Prostate gland (tissue), 2 donors: ENCODE data around the gene GLI2.

Experiments used
- POLR2A ChIP-seq: fragments of 450-650 bp; IDR thresholded peaks from one replicate; pipeline ENCODE4 v1.6.1; 2016; ENCODE audit warnings: antibody characterized with exemption, mild to moderate bottlenecking
- TF ChIP-seq, protein P1 (sequence below), 4 experiments: fragments of 200-600 bp in 2 of 4; fragments of 450-650 bp in 2 of 4; sonication (generic) in 2 of 4; IDR thresholded peaks; 1 replicate in 3 of 4; 2 replicates in 1 of 4; pipeline ENCODE4 v1.5.1; 2016 to 2019; ENCODE audit warnings: antibody characterized with exemption in 4 of 4, mild to moderate bottlenecking in 2 of 4, moderate library complexity in 2 of 4

DNA sequence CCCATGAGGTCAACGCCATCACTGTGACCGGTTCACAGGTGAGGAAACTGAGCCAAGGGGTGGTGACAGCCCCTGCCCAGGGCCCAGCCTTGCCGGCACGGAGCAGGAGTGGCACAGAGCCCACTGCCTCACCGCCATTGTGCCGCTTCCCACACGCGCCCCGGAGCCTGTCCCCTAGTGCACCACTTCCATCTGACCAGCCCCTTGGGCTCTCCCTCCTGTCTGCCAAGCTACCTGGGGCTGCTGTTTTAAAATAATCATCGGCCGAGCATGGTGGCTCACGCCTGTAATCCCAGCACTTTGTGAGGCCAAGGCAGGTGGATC is 49.7 kb upstream of the GLI2 start:
- TF ChIP-seq, protein P1, sequence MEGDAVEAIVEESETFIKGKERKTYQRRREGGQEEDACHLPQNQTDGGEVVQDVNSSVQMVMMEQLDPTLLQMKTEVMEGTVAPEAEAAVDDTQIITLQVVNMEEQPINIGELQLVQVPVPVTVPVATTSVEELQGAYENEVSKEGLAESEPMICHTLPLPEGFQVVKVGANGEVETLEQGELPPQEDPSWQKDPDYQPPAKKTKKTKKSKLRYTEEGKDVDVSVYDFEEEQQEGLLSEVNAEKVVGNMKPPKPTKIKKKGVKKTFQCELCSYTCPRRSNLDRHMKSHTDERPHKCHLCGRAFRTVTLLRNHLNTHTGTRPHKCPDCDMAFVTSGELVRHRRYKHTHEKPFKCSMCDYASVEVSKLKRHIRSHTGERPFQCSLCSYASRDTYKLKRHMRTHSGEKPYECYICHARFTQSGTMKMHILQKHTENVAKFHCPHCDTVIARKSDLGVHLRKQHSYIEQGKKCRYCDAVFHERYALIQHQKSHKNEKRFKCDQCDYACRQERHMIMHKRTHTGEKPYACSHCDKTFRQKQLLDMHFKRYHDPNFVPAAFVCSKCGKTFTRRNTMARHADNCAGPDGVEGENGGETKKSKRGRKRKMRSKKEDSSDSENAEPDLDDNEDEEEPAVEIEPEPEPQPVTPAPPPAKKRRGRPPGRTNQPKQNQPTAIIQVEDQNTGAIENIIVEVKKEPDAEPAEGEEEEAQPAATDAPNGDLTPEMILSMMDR (IDR thresholded peaks at IDR 0.05) = no peak
- no peak for TF ChIP-seq POLR2A
